HepG2 (cell line): ENCODE measurements around the gene S100A5. TPM values are rescaled to one million over a fixed set of nuclear protein-coding genes. Genes with fewer than 3 reads are reported as not detected.
"Not testable (repeated sequence)": the region's sequence is repeated elsewhere in the genome, so short reads cannot be mapped to it uniquely, and the experiment has no call there.

Source experiments
- ATAC-seq: fragments of 200-7000 bp; cut with Tn5 transposase; 3 replicates; pipeline ENCODE4 v1.9.1; 2020; ENCODE audit warnings: mild to moderate bottlenecking, moderate library complexity
- BruUV-seq: library from RNA; stranded (reverse); fragments of 400-500 nt; replicated peaks from 2 replicates; lab custom pipeline; 2021; lab: Mats Ljungman, UMichigan
- CTCF ChIA-PET: fragments of 300-600 bp; formaldehyde crosslinking; extraction: SDS; loops from one replicate; lab custom pipeline; 2021; ENCODE audit warnings: low total read pairs, inconsistent platforms, low intra/inter-chr PET ratio; lab: Yijun Ruan, JAX
- POLR2A ChIA-PET: fragments of 350-600 bp; sonication (Branson Sonifier 250); formaldehyde crosslinking; loops from one replicate; lab custom pipeline; 2020; ENCODE audit warnings: antibody characterized with exemption, inconsistent platforms; lab: Yijun Ruan, JAX
- DNase-seq: peaks from one replicate; pipeline ENCODE4 v3.0.0-alpha.2; 2015; ENCODE audit warnings: low spot score
- FAIRE-seq: peaks from 3 replicates; lab custom pipeline; 2011; peaks lifted over from hg19 to GRCh38; lab: Jason Lieb, UNC
- H2AFZ ChIP-seq: one replicate; pipeline ENCODE4 v1.6.1; 2011; ENCODE audit warnings: low read length, inconsistent platforms
- H3K27ac ChIP-seq: fragments of 300-600 bp; 3 replicates; pipeline ENCODE4 v1.8.0; 2011; ENCODE audit warnings: mixed run types, mild to moderate bottlenecking, mixed read lengths, low read length, inconsistent platforms; ENCODE audit not compliant: insufficient read depth; ENCODE audit errors: extremely low read length
- H3K27me3 ChIP-seq, 2 experiments: fragments of 200-600 bp in 1 of 2; 2 replicates in 1 of 2; 3 replicates in 1 of 2; pipeline versions ENCODE4 v1.6.0 to v1.8.0; 2011; ENCODE audit warnings: low read length in 2 of 2, mild to moderate bottlenecking in 2 of 2, moderate library complexity in 2 of 2, inconsistent platforms in 1 of 2; ENCODE audit not compliant: insufficient read depth in 2 of 2, control insufficient read depth in 1 of 2
- H3K36me3 ChIP-seq, 2 experiments: fragments of 200-600 bp in 1 of 2; replicated peaks in 1 of 2; 2 replicates in 1 of 2; 3 replicates in 1 of 2; pipeline versions ENCODE4 v1.5.1 to v1.8.0; 2011; ENCODE audit warnings: low read length in 2 of 2, inconsistent platforms in 1 of 2; ENCODE audit not compliant: insufficient read depth in 2 of 2, control insufficient read depth in 1 of 2
- H3K4me1 ChIP-seq: 2 replicates; pipeline ENCODE4 v1.5.1; 2012; ENCODE audit warnings: low read length, inconsistent platforms; ENCODE audit not compliant: insufficient read depth
- H3K4me2 ChIP-seq: 2 replicates; pipeline ENCODE4 v1.6.0; 2011; ENCODE audit warnings: low read depth, low read length, inconsistent platforms
- H3K4me3 ChIP-seq, 3 experiments: fragments of 200-600 bp in 1 of 3; sonication (generic), shearing (Covaris generic) in 1 of 3; replicated peaks in 1 of 3; 2 replicates each; pipeline ENCODE4 v1.5.1; 2011 to 2016; ENCODE audit warnings: low read length in 3 of 3, inconsistent platforms in 2 of 3, low read depth in 2 of 3, mild to moderate bottlenecking in 2 of 3, control low read depth in 1 of 3, mixed read lengths in 1 of 3; ENCODE audit not compliant: insufficient read depth in 1 of 3
- H3K79me2 ChIP-seq: one replicate; pipeline ENCODE4 v1.6.1; 2011; ENCODE audit warnings: low read length, inconsistent platforms; ENCODE audit not compliant: insufficient read depth
- H3K9ac ChIP-seq: 2 replicates; pipeline ENCODE4 v1.6.0; 2011; ENCODE audit warnings: mild to moderate bottlenecking, low read depth, low read length, inconsistent platforms; ENCODE audit not compliant: insufficient read depth
- H3K9me3 ChIP-seq: 2 replicates; pipeline ENCODE4 v1.5.1; 2012; ENCODE audit warnings: mild to moderate bottlenecking, low read length
- H4K20me1 ChIP-seq: 2 replicates; pipeline ENCODE4 v1.6.0; 2011; ENCODE audit warnings: inconsistent platforms, mild to moderate bottlenecking, low read length, moderate library complexity; ENCODE audit not compliant: insufficient read depth
- CBFB ChIP-seq: sonication (generic); formaldehyde crosslinking; IDR thresholded peaks from 2 replicates; pipeline ENCODE4 v1.4.0; 2020; ENCODE audit warnings: missing genetic modification reagents
- DDIT3 ChIP-seq: sonication (generic); formaldehyde crosslinking; IDR thresholded peaks from 2 replicates; pipeline ENCODE4 v1.4.0; 2020; ENCODE audit warnings: mild to moderate bottlenecking, missing genetic modification reagents
- DPF2 ChIP-seq: sonication (generic); formaldehyde crosslinking; IDR thresholded peaks from 2 replicates; pipeline ENCODE4 v1.4.0; 2020; ENCODE audit warnings: mild to moderate bottlenecking, low read depth, missing genetic modification reagents, borderline replicate concordance
- KDM3A ChIP-seq: IDR thresholded peaks from 2 replicates; pipeline ENCODE4 v1.6.1; 2018; ENCODE audit warnings: low read depth, missing compliant biosample characterization
- PBX3 ChIP-seq: sonication (generic); formaldehyde crosslinking; IDR thresholded peaks from 2 replicates; pipeline ENCODE4 v1.8.1; 2023; ENCODE audit warnings: missing genetic modification reagents, inconsistent platforms, borderline replicate concordance
- SUZ12 ChIP-seq: fragments of 150-350 bp; IDR thresholded peaks from 2 replicates; pipeline ENCODE4 v1.6.1; 2014; ENCODE audit warnings: low read depth, low read length
- ZNF281 ChIP-seq: sonication (generic); formaldehyde crosslinking; IDR thresholded peaks from 2 replicates; pipeline ENCODE4 v1.4.0; 2020; ENCODE audit warnings: missing genetic modification reagents, borderline replicate concordance
- ZNF766 ChIP-seq: sonication (generic); formaldehyde crosslinking; IDR thresholded peaks from 2 replicates; pipeline ENCODE4 v1.5.0; 2020; ENCODE audit warnings: missing genetic modification reagents, borderline replicate concordance
- ZNF773 ChIP-seq: sonication (generic); formaldehyde crosslinking; IDR thresholded peaks from 2 replicates; pipeline ENCODE4 v1.4.0; 2020; ENCODE audit warnings: missing genetic modification reagents, borderline replicate concordance
- WGBS: methylation state at CpG from one replicate; pipeline ENCODE4 v1.1.6; 2017; ENCODE audit warnings: low lambda C conversion rate; 5-methylcytosine and 5-hydroxymethylcytosine counted together
- in situ Hi-C: cut with HindIII; loops from 2 replicates; pipeline ENCODE4 v1.10.0; 2017; ENCODE audit warnings: low pct_unique_long_range_greater_than_20kb; ENCODE audit not compliant: extremely low pct_ligation_motif_present
- intact Hi-C: fragments of 100-400 bp; cut with micrococcal nuclease; formaldehyde crosslinking; loops from one replicate; pipeline ENCODE4 v1.10.0; 2022; ENCODE audit not compliant: unreplicated experiment
- polyA plus RNA-seq, 8 experiments: library from polyadenylated mRNA; depleted of rRNA in 3 of 8; stranded (reverse) in 7 of 8; unstranded in 1 of 8; fragments of >200 nt; fragmentation: Illumina TruSeq in 4 of 8; extraction: Trizol in 4 of 8; gene quantifications; 2 replicates each; pipeline versions ENCODE4 v1.2.1 to v1.2.3, GENCODE V29; 2011 to 2016; ENCODE audit warnings: low read depth in 4 of 8, missing spikeins in 1 of 8, mixed read lengths in 1 of 8; ENCODE audit not compliant: insufficient read depth in 1 of 8
- total RNA-seq, 5 experiments: library from RNA; depleted of rRNA; stranded (reverse); fragments of >200 nt; fragmentation: Illumina TruSeq; extraction: Trizol; gene quantifications; 2 replicates each; pipeline ENCODE4 v1.2.3, GENCODE V29; 2016; ENCODE audit warnings: low read depth in 1 of 5

Gene S100A5
- total and polyA plus RNA-seq, 2 of the 13 experiments (the other 11 are each of a cell fraction or from before 2014, with no cell fraction given), result not detected

GRCh38 chr1:153588482-153588881, 47.7 kb upstream of the S100A5 start (continued):
- no peak for TF ChIP-seq DPF2 (CRISPR knock-in tag)
- TF ChIP-seq CBFB (CRISPR knock-in tag), result no peak
- TF ChIP-seq DDIT3, result no peak
- no peak for TF ChIP-seq ZNF281 (CRISPR knock-in tag)
- TF ChIP-seq KDM3A (CRISPR knock-in tag), result no peak
- TF ChIP-seq ZNF773 (CRISPR knock-in tag), result no peak
- no peak for TF ChIP-seq PBX3
- no peak for TF ChIP-seq SUZ12
- TF ChIP-seq ZNF766 (CRISPR knock-in tag), result no peak

GRCh38 chr1:153588033-153588432, 47.3 kb upstream of the S100A5 start:
- H3K79me2 ChIP-seq, H4K20me1 ChIP-seq, H2AFZ ChIP-seq, H3K4me3 ChIP-seq, ATAC-seq, H3K4me1 ChIP-seq, BruUV-seq, in situ Hi-C loops, H3K27ac ChIP-seq, FAIRE-seq, CTCF ChIA-PET, H3K9me3 ChIP-seq, H3K9ac ChIP-seq, DNase-seq, H3K4me2 ChIP-seq, H3K36me3 ChIP-seq, intact Hi-C loops, H3K27me3 ChIP-seq: not testable (repeated sequence)
- POLR2A ChIA-PET, result interaction anchor here (0.7 kb wide), 1 partner anchor 14 kb away, joined by 3 read pairs; no protein-coding TSS in a partner anchor
- WGBS, result 41% methylated on average over 10 of the region's 10 CpGs
